ENCODE data around the gene APMAP. TPM values are rescaled to one million over a fixed set of nuclear protein-coding genes. Genes with fewer than 3 reads are reported as not detected.
A peak's percentile ranks its signal among the peaks of the same experiment; 100 is the strongest.

Gene APMAP
- total and polyA plus RNA-seq, 9 donors = 43.4 to 66.4 (median 53.0) TPM

GRCh38 chr20:24990810-24991252, 1.7 kb downstream of the APMAP start:
- Histone ChIP-seq H3K27me3 (ENCODE audit: control insufficient read depth, insufficient read depth, low read length) (no peaks in the 10 kb centered on the region), H3K4me3 (ENCODE audit: low read length) (no peak overlapping the region), H3K36me3 (ENCODE audit: control insufficient read depth, insufficient read depth, low read length) (no peaks in the 10 kb centered on the region), H3K9me3 (replicated peaks; ENCODE audit: control insufficient read depth, low read depth, low read length) (no peaks in the 10 kb centered on the region), H3K4me1 (ENCODE audit: control insufficient read depth, insufficient read depth, low read length) (peaks cover 18% of the 10 kb centered on the region), H3K27ac (ENCODE audit: low read length) (no peak overlapping the region)
- WGBS (ENCODE audit: insufficient coverage) = 71% methylated on average over 1 of the region's 2 CpGs
- no peak for DNase-seq

- WGBS (ENCODE audit: insufficient coverage) = 93% methylated on average over 3 of the region's 3 CpGs
- Histone ChIP-seq H3K9me3 (replicated peaks; ENCODE audit: control insufficient read depth, low read depth, low read length) (no peaks in the 10 kb centered on the region), H3K27me3 (ENCODE audit: control insufficient read depth, insufficient read depth, low read length) (no peaks in the 10 kb centered on the region), H3K4me1 (ENCODE audit: control insufficient read depth, insufficient read depth, low read length) (peaks cover 14% of the 10 kb centered on the region), H3K27ac (ENCODE audit: low read length) (no peak overlapping the region), H3K36me3 (ENCODE audit: control insufficient read depth, insufficient read depth, low read length) (no peaks in the 10 kb centered on the region), H3K4me3 (ENCODE audit: low read length) (no peak overlapping the region)
- no peak for DNase-seq
Measured at GRCh38 chr20:24989162-24989561, 3.4 kb downstream of the APMAP start.

- 100% methylated on average over 5 of the region's 7 CpGs for WGBS (ENCODE audit: insufficient coverage)
- H3K36me3 ChIP-seq (ENCODE audit: control insufficient read depth, insufficient read depth, low read length) = peaks cover 2% of the 10 kb centered on the region
- peaks cover 11% of the 10 kb centered on the region for H3K4me1 ChIP-seq (ENCODE audit: control insufficient read depth, insufficient read depth, low read length)
- H3K27me3 ChIP-seq (ENCODE audit: control insufficient read depth, insufficient read depth, low read length) = no peaks in the 10 kb centered on the region
- no peak overlapping the region for H3K27ac ChIP-seq (ENCODE audit: low read length)
- no peak overlapping the region for H3K4me3 ChIP-seq (ENCODE audit: low read length)
- DNase-seq = no peak
- H3K9me3 ChIP-seq (replicated peaks; ENCODE audit: control insufficient read depth, low read depth, low read length) = no peaks in the 10 kb centered on the region
Measured at GRCh38 chr20:24987873-24988835, 4.4 kb downstream of the APMAP start.

GRCh38 chr20:24987244-24987643, 5.3 kb downstream of the APMAP start:
- Histone ChIP-seq H3K4me3 (ENCODE audit: low read length) (no peak overlapping the region), H3K27ac (ENCODE audit: low read length) (no peak overlapping the region)
- no CpG with 5 or more reads among the region's 2 CpGs for WGBS (ENCODE audit: insufficient coverage)

GRCh38 chr20:24986436-24987015, 6.0 kb downstream of the APMAP start:
- no peak overlapping the region for H3K27ac ChIP-seq (ENCODE audit: low read length)
- no peak for DNase-seq

More at GRCh38 chr20:24987244-24987643, 5.3 kb downstream of the APMAP start:
- Histone ChIP-seq H3K9me3 (replicated peaks; ENCODE audit: control insufficient read depth, low read depth, low read length) (no peaks in the 10 kb centered on the region), H3K36me3 (ENCODE audit: control insufficient read depth, insufficient read depth, low read length) (peaks cover 10% of the 10 kb centered on the region), H3K4me1 (ENCODE audit: control insufficient read depth, insufficient read depth, low read length) (peaks cover 8% of the 10 kb centered on the region), H3K27me3 (ENCODE audit: control insufficient read depth, insufficient read depth, low read length) (no peaks in the 10 kb centered on the region)
- no peak for DNase-seq

GRCh38 chr20:24985802-24986201, 6.7 kb downstream of the APMAP start:
- H3K36me3 ChIP-seq (ENCODE audit: control insufficient read depth, insufficient read depth, low read length) = peaks cover 22% of the 10 kb centered on the region
- no peaks in the 10 kb centered on the region for H3K27me3 ChIP-seq (ENCODE audit: control insufficient read depth, insufficient read depth, low read length)
- no peak overlapping the region for H3K27ac ChIP-seq (ENCODE audit: low read length)
- 41% methylated on average over 4 of the region's 6 CpGs for WGBS (ENCODE audit: insufficient coverage)
- H3K4me3 ChIP-seq (ENCODE audit: low read length) = no peak overlapping the region
- peak; percentile 44 for DNase-seq
- H3K4me1 ChIP-seq (ENCODE audit: control insufficient read depth, insufficient read depth, low read length) = no peaks in the 10 kb centered on the region
- H3K9me3 ChIP-seq (replicated peaks; ENCODE audit: control insufficient read depth, low read depth, low read length) = no peaks in the 10 kb centered on the region

More at GRCh38 chr20:24986436-24987015, 6.0 kb downstream of the APMAP start:
- H3K36me3 ChIP-seq (ENCODE audit: control insufficient read depth, insufficient read depth, low read length) = peaks cover 15% of the 10 kb centered on the region
- H3K4me1 ChIP-seq (ENCODE audit: control insufficient read depth, insufficient read depth, low read length) = peaks cover 5% of the 10 kb centered on the region
- WGBS (ENCODE audit: insufficient coverage) = 62% methylated on average over 5 of the region's 7 CpGs
- H3K27me3 ChIP-seq (ENCODE audit: control insufficient read depth, insufficient read depth, low read length) = no peaks in the 10 kb centered on the region
- no peak overlapping the region for H3K4me3 ChIP-seq (ENCODE audit: low read length)
- no peaks in the 10 kb centered on the region for H3K9me3 ChIP-seq (replicated peaks; ENCODE audit: control insufficient read depth, low read depth, low read length)

GRCh38 chr20:24984961-24985640, 7.5 kb downstream of the APMAP start:
- no CpG with 5 or more reads among the region's 3 CpGs for WGBS (ENCODE audit: insufficient coverage)
- Histone ChIP-seq H3K36me3 (ENCODE audit: control insufficient read depth, insufficient read depth, low read length) (peaks cover 28% of the 10 kb centered on the region), H3K4me1 (ENCODE audit: control insufficient read depth, insufficient read depth, low read length) (no peaks in the 10 kb centered on the region), H3K4me3 (ENCODE audit: low read length) (no peak overlapping the region), H3K27me3 (ENCODE audit: control insufficient read depth, insufficient read depth, low read length) (no peaks in the 10 kb centered on the region), H3K9me3 (replicated peaks; ENCODE audit: control insufficient read depth, low read depth, low read length) (no peaks in the 10 kb centered on the region), H3K27ac (ENCODE audit: low read length) (no peak overlapping the region)
- DNase-seq = no peak

- Histone ChIP-seq H3K27ac (ENCODE audit: low read length) (no peak overlapping the region), H3K4me3 (ENCODE audit: low read length) (no peak overlapping the region), H3K9me3 (replicated peaks; ENCODE audit: control insufficient read depth, low read depth, low read length) (no peaks in the 10 kb centered on the region), H3K36me3 (ENCODE audit: control insufficient read depth, insufficient read depth, low read length) (peaks cover 33% of the 10 kb centered on the region), H3K4me1 (ENCODE audit: control insufficient read depth, insufficient read depth, low read length) (peaks cover 2% of the 10 kb centered on the region), H3K27me3 (ENCODE audit: control insufficient read depth, insufficient read depth, low read length) (no peaks in the 10 kb centered on the region)
- DNase-seq = no peak
- 37% methylated on average over 6 of the region's 8 CpGs for WGBS (ENCODE audit: insufficient coverage)
Measured at GRCh38 chr20:24983896-24984295, 8.7 kb downstream of the APMAP start.

GRCh38 chr20:24981790-24982189, 10.8 kb downstream of the APMAP start:
- no peak for DNase-seq
- Histone ChIP-seq H3K27me3 (ENCODE audit: control insufficient read depth, insufficient read depth, low read length) (no peaks in the 10 kb centered on the region), H3K27ac (ENCODE audit: low read length) (no peak overlapping the region), H3K4me3 (ENCODE audit: low read length) (no peak overlapping the region), H3K36me3 (ENCODE audit: control insufficient read depth, insufficient read depth, low read length) (peaks cover 36% of the 10 kb centered on the region), H3K9me3 (replicated peaks; ENCODE audit: control insufficient read depth, low read depth, low read length) (no peaks in the 10 kb centered on the region), H3K4me1 (ENCODE audit: control insufficient read depth, insufficient read depth, low read length) (peaks cover 2% of the 10 kb centered on the region)
- WGBS (ENCODE audit: insufficient coverage) = 93% methylated on average over 3 of the region's 3 CpGs

- Histone ChIP-seq H3K9me3 (replicated peaks; ENCODE audit: control insufficient read depth, low read depth, low read length) (peaks cover 1% of the 10 kb centered on the region), H3K4me1 (ENCODE audit: control insufficient read depth, insufficient read depth, low read length) (peaks cover 2% of the 10 kb centered on the region), H3K36me3 (ENCODE audit: control insufficient read depth, insufficient read depth, low read length) (peaks cover 39% of the 10 kb centered on the region), H3K27me3 (ENCODE audit: control insufficient read depth, insufficient read depth, low read length) (no peaks in the 10 kb centered on the region), H3K27ac (ENCODE audit: low read length) (no peak overlapping the region), H3K4me3 (ENCODE audit: low read length) (no peak overlapping the region)
- DNase-seq = no peak
- no CpG with 5 or more reads among the region's 4 CpGs for WGBS (ENCODE audit: insufficient coverage)
Measured at GRCh38 chr20:24981282-24981681, 11.3 kb downstream of the APMAP start.

Data from muscle of leg (tissue), 11 donors.